Activated T-cell treated with anti-CD3 and anti-CD28 coated beads for 48 hours (primary cell): ENCODE data around the gene VPS37C.
"Not testable (repeated sequence)": the region's sequence is repeated elsewhere in the genome, so short reads cannot be mapped to it uniquely, and the experiment has no call there.

ENCODE experiments used
- DNase-seq: peaks from one replicate; pipeline ENCODE4 v3.0.0-alpha.2; 2020; ENCODE audit warnings: low read depth

Gene VPS37C

DNA sequence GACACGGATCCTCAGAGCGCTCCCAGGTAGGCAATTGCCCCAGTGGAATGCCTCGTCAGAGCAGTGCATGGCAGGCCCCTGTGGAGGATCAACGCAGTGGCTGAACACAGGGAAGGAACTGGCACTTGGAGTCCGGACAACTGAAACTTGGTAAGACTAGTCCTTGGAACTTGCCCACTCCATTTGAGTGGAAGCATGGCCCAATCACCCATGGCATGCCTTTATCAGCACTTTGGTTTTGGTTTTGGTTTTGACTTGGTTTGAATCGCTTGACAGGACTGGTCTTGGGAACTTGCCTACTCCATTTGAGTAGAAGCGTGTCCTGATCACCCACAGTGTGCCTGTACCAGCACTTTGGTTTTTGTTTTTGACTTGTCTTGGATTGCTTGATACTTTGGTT is 67.1 kb downstream of the VPS37C start:
- DNase-seq, result not testable (repeated sequence)

DNA sequence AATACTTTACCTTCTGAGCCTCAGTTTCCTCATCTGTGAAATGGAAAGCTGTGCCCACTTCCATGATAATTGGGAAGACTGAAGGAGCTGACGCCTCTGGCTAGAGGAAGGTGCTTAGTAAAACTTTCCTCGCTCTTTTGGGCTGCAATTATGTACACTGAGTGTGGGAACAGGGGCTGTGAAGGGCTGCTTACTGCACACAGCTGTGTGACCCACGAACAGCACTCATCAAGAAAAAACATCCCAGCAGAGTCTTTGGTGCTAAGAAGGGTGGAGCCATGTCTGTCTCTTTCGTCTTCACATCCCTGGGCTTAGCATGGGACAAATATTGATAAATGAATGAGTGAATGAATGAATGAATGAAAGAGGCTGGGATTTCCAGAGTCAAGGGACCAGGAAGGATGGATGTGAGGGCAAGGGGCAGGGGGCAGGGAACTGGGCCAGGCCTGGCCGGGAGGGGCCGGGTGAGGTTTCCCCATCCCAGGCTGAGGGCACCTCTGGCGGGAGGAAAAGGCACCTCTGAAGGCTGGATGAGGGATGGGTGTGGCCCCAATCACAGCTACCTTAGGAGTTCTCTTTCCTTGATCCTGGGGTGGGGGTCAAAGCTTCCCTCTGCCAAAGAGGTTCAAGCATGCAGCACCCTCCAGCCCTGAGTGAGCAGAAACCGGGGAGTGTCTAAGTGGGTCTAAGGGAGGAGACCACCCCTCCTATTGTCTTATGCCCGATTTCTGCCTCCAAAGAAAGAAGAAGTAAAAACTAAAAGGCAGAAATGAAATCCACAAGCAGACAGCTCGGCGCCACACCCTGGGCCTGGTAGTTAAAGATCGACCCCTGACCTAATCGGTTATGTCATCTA is 68.1 kb downstream of the VPS37C start:
- no peak for DNase-seq

DNA sequence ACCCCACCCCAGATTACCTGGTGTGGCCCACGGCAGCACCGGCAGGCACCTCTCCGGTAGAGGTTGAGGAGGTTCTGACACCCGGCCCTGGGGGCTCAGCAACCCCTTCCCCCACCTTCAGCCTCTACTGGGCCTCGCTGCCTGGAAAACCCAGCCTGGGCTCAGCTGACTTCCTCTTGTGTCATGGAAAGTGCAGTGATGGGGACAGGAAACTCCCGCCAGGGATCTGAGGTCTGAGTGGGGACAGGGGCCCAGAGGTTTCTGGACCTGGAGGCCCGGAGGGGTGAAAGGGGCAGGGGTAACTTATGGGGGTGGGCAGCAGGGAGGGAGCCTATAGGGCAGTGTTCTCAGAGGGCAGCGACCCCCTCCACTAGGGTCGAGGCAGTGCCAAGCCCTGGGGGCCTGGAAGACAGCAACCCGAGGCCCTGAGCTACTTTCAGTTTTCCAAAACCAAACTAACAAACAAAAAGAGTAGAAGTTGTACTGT is 68.9 kb downstream of the VPS37C start:
- no peak for DNase-seq

DNA sequence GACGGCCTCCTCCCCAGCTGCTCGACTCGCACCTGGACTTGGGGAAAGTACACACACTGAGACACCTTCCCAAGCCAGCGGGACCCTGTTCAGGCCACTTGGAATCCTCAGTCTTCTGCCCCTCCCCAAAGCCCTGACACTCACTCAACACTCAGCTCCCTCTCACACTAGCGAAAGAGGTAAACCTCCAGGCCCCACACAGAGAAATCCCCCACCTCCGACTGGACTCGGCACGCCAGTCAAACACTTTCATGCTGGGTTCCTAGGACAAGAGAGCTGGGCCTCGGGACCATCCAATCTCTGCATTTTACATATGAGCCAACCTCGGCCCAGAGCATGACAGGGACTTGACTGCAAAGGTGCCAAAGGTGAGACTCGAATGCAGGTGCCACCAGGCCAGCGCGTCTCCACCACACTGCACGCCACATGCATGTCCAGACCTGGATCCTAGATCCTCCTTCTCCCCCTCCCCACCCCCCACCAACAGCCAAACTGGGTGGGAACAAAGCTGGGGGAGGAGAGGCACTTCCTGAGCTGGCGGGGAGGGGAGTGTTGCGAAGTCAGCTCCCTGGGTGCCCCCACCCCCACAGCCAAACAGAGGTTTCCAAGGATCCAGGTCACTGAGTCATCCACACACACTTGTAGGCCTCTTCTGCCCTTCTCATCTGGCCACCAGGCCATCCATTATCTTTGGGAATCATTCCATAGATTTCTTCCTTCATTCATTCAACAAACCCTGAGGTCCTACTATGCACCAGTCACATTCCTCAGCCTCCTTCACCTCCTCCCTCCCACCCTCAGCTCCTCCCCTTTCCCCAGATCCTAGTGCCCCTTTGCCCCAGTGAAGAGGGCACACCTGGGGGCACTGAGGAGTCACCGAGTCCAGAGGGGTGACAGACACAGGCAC is 69.6 kb downstream of the VPS37C start:
- DNase-seq, result no peak

- no peak for DNase-seq
These were observed 70.2 kb downstream of the VPS37C start for GRCh38 chr11:61090982-61091372.

GRCh38 chr11:61090521-61090920 is 70.7 kb downstream of the VPS37C start:
- no peak for DNase-seq

DNA sequence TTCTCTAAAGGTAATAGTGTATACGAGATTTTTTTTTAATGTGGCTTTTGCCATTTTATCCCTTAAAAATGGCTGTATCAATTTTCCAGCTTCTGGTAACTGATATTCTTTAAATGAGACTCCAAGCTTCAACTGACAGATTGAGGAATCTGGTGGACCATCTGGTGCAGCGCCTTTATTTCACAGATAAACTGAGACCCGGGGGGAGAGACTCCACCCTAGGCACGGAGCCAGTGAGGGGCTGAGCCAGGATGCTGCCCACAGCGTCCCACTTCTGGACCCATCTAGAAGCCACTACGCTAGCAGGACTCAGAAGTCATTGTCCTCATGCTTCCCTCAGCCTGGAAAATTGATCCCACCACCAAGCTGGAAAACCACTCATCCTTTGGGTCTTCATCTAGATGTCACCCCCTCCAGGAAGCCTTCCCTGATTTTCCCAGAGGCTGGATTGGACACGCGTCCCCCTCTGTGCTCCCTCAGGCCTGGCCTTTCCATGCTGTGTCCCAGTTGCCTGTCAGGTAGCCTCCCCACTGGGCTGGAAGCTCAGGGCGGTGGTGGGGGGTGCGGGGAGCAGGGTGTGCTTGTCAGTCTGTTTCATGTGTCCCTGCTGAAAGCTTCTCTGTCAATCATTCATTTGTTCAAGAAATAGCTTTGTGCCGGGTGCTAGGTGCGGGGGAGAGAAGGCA is 71.3 kb downstream of the VPS37C start:
- no peak for DNase-seq

DNA sequence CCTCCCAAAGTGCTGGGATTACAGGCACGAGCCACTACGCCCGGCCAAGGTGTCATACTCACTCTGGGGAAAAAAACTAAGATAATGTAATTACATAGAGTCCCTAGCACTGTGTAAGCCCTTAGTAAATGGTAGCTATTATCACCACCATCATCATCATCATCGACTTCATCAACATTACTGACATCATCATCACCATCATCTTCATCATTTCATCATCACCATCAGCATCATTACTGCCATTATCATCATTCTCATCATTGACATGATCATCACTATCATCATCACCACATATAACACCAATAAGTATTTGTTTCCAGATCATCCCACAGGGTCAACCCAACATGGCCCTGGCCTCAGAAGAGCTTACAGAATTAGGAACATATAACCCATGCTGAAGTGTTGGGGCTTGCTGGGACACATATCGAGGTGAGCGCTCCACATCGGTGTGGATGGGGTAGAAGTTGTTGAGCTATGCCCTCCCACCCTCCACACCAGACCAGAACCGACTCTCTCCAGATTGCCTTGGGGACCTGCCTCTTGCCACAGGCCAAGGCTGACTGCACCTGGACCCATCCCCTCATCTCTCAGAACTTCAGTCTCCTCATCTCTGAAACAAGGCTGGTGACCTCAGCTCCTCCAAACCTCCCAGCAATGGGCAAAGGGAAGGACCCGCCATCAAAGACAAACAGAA is 73.7 kb downstream of the VPS37C start:
- no peak for DNase-seq

DNA sequence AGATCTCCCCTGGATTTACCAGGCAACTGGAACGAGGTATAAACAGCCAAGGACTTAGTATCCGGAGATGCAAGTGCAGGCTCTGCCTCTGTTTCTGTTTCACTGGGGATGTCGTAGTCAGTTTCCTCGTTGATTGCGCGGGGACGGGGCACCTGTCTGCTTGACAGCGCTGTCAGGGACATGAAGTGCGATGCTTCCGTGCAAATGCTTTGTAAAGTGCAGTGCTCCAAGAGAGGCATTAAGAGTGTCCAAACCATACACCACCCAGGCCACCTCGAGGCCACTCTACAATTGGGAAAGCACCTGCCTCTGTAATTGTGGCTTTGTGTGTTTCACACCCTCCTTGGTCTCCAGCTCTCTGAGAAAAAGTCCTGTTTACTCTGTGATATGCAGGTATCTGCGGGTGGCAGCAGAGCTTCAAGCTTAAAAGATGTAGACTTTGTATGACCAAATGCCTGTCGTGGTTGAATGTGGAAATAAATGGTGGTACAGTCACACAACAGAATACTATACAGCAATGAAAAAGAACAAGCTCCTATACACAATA is 77.6 kb downstream of the VPS37C start:
- DNase-seq, result no peak

DNA sequence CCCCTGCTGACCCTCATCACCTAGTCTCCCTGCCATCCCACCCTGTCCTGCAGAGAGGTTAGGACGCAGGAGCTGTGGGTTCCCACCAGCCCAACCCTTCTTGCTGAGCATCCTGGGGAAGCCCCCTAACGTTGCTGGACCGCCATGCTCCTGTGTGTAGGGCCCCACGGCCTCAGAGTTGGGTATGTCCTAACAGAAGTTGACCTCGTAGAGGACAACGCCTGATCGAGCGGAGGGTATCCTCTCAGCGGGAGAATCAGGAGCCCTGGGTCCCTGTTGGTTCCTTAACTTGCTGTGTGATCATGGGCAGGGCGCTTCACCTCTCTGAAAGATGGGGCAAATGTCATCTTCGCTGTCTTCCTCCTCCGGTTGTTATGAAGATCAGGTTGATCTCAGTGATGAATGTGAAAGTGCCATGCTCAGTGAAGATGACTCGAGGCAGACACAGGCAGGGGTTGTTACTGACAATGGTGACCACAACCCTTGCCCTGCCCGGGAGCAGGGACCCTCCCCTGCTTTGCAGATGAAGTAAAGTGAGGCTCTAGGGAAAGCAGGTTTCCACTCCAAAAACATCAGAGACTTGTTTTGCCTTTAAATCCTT is 78.2 kb downstream of the VPS37C start:
- DNase-seq, result no peak

DNA sequence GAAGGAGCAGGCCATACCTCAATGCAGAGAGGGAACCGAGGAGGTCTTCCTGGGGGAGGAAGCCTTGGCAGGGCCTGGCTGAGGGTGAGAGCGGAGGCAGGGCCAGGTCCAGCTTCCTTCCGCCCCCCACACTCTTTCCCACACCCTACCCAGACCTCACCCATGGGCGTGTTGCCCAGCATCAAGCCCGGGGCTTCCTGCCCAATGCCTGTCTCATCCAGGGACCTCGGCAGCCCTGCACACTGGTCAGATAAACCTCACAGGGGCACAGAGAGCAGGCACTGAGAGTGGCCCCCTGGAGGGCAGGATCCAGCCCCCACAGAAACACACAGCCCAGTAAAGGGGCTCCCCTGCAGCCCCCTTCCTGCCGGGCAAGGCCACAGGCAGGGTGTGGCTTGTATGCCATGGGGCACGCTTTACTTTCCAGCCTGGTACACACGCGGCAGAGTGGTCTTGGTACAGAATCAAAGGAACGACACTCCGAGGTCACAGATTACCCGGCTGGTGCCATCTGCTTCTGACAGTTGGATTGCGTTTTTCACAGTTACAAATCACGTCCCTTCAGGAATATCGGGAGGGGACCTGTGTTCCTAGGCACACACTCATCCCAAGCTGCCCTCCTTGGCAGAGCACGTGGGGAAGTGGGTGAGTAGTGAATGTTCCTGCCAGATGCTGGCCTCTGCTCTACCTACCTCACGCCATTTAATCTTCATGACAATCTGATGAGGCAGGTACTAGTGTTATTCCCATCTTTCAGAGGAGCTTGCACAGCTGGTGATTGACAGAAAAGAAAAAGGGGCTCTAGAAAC is 79.0 kb downstream of the VPS37C start:
- no peak for DNase-seq

DNA sequence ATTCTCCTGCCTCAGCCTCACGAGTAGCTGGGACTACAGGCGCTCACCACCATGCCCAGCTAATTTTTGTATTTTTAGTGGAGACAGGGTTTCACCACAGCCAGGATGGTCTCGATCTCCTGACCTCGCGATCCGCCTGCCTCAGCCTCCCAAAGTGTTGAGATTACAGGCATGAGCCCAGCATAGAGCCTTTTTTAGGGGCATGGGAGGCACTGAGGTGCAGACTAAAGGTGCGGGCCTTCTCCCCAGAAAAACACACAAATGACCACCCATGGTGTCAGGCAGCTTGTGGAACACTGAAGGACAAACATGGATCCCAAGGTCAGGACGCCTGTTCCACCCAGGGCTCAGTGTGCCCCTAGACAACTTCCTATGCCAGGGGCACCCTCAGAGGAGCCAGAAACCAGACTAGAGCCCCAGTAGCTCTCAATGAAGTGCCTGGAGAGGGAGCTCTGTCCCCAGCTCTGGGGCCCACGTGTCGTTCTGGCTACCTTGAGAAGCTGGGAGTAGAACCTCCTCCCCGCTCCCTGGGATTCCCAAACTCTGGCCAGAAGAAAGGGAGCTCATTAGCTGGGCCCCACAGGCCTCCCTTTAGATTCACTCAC is 80.1 kb downstream of the VPS37C start:
- no peak for DNase-seq

- no peak for DNase-seq
These were observed 80.7 kb downstream of the VPS37C start for GRCh38 chr11:61080526-61080925.
